ENCODE data around the gene ADAM17.

ADAM17 gene

GRCh38 chr2:9560628-9561027 lies 5.0 kb upstream of the ADAM17 start:
- DNase-seq, result no peak

GRCh38 chr2:9558948-9559381 lies 3.3 kb upstream of the ADAM17 start:
- DNase-seq, result no peak

- DNase-seq, result no peak
Measured at GRCh38 chr2:9556121-9556743, 602 bp upstream of the ADAM17 start.

- peak; percentile 85 for DNase-seq
Measured at GRCh38 chr2:9554921-9555296, 721 bp downstream of the ADAM17 start.

GRCh38 chr2:9552219-9553178 lies 3.1 kb downstream of the ADAM17 start:
- DNase-seq, result peak; percentile 96

GRCh38 chr2:9550859-9551391 lies 4.7 kb downstream of the ADAM17 start:
- peak; percentile 56 for DNase-seq

- DNase-seq, result no peak
Measured at GRCh38 chr2:9549420-9549819, 6.2 kb downstream of the ADAM17 start.

GRCh38 chr2:9548506-9548905 lies 7.1 kb downstream of the ADAM17 start:
- DNase-seq, result peak; percentile 88

GRCh38 chr2:9547262-9547991 lies 8.2 kb downstream of the ADAM17 start:
- no peak for DNase-seq

- DNase-seq, result no peak
Measured at GRCh38 chr2:9545502-9545901, 10.1 kb downstream of the ADAM17 start.

GRCh38 chr2:9543557-9543956 lies 12.1 kb downstream of the ADAM17 start:
- peak; percentile 38 for DNase-seq

- peak; percentile 63 for DNase-seq
Measured at GRCh38 chr2:9539531-9539930, 16.1 kb downstream of the ADAM17 start.

GRCh38 chr2:9538000-9538507 lies 17.6 kb downstream of the ADAM17 start:
- peak; percentile 86 for DNase-seq

- DNase-seq, result no peak
Measured at GRCh38 chr2:9536504-9536903, 19.1 kb downstream of the ADAM17 start.

GRCh38 chr2:9535177-9535576 lies 20.5 kb downstream of the ADAM17 start:
- DNase-seq, result no peak

- no peak for DNase-seq
Measured at GRCh38 chr2:9533663-9534062, 22.0 kb downstream of the ADAM17 start.

GRCh38 chr2:9532421-9532820 lies 23.2 kb downstream of the ADAM17 start:
- no peak for DNase-seq

GRCh38 chr2:9527995-9528787 lies 27.4 kb downstream of the ADAM17 start:
- no peak for DNase-seq

GRCh38 chr2:9525266-9525665 lies 30.4 kb downstream of the ADAM17 start:
- DNase-seq, result no peak

- DNase-seq, result no peak
Measured at GRCh38 chr2:9524291-9524690, 31.3 kb downstream of the ADAM17 start.

GRCh38 chr2:9519250-9519649 lies 36.4 kb downstream of the ADAM17 start:
- DNase-seq, result peak; percentile 23

GRCh38 chr2:9518780-9519179 lies 36.9 kb downstream of the ADAM17 start:
- no peak for DNase-seq

Data from suppressor macrophage treated with lipopolysaccharide for 4 hours (primary cell).